Activated T-cell treated with anti-CD3 and anti-CD28 coated beads, Interleukin-2, amount 50 U/mL, for 24 hours (primary cell): Measurements from ENCODE around the gene TRIP10.
"Not testable (repeated sequence)": the region's sequence is repeated elsewhere in the genome, so short reads cannot be mapped to it uniquely, and the experiment has no call there.

ENCODE experiments used
- DNase-seq: peaks from one replicate; pipeline ENCODE4 v3.0.0-alpha.2; 2020
- H3K27ac Mint-ChIP-seq: 2 replicates; pipeline ENCODE4 v1.8.0; 2020; ENCODE audit warnings: mild to moderate bottlenecking, mixed read lengths
- H3K27me3 Mint-ChIP-seq: 2 replicates; pipeline ENCODE4 v1.8.0; 2020; ENCODE audit warnings: mixed read lengths
- H3K36me3 Mint-ChIP-seq: 2 replicates; pipeline ENCODE4 v1.8.0; 2020; ENCODE audit warnings: low read depth, mixed read lengths
- H3K4me1 Mint-ChIP-seq: 2 replicates; pipeline ENCODE4 v1.8.0; 2020; ENCODE audit warnings: low read depth, mixed read lengths
- H3K4me3 Mint-ChIP-seq: 2 replicates; pipeline ENCODE4 v1.8.0; 2020; ENCODE audit warnings: mild to moderate bottlenecking, moderate library complexity, mixed read lengths
- H3K9me3 Mint-ChIP-seq: 2 replicates; pipeline ENCODE4 v1.8.0; 2020; ENCODE audit warnings: mixed read lengths

TRIP10 gene

DNA sequence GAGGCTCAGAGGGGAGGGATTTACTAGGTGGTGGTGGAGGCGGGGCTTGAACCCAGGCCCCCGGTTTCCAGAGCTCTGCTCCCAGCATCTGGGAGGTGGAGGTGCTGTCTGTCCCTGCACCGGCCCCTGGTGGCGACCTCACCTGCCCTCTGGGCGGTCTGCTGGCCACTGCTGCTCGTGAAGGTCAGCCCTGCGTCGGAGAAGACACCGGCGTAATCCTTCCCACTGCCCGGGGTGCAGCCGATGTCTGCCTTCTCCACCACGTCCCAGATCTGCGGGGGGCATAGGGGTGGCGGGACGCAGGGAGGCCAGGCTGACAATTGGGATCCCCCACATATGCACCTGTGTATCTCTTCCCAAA lies 31.8 kb upstream of the TRIP10 start:
- H3K36me3 Mint-ChIP-seq = no peaks in the 10 kb centered on the region
- no peak overlapping the region for H3K4me3 Mint-ChIP-seq
- H3K4me1 Mint-ChIP-seq = peaks cover 9% of the 10 kb centered on the region
- H3K27ac Mint-ChIP-seq = no peak overlapping the region
- H3K9me3 Mint-ChIP-seq = no peaks in the 10 kb centered on the region
- H3K27me3 Mint-ChIP-seq = peaks cover 34% of the 10 kb centered on the region
- DNase-seq = no peak

- no peaks in the 10 kb centered on the region for H3K36me3 Mint-ChIP-seq
- H3K4me3 Mint-ChIP-seq = no peak overlapping the region
Measured at GRCh38 chr19:6708346-6708745, 31.1 kb upstream of the TRIP10 start.

DNA sequence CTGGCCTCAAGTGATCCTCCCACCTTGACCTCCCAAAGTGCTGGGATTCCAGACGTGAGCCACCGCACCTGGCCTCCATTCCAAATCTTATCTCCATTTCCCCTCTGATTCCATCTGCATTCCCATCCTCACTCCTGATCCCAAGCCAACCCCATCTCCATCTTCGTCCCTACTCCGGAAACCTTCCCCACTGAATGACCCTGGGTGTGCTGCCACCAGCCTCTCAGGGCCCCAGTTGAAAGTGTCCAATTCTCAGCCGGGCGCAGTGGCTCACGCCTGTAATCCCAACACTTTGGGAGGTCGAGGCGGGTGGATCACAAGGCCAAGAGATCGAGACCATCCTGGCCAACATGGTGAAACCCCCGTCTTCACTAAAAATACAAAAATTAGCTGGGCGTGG lies 30.6 kb upstream of the TRIP10 start:
- H3K9me3 Mint-ChIP-seq, H3K4me1 Mint-ChIP-seq, DNase-seq, H3K27ac Mint-ChIP-seq, H3K4me3 Mint-ChIP-seq, H3K36me3 Mint-ChIP-seq: not testable (repeated sequence)
- H3K27me3 Mint-ChIP-seq = peaks cover 34% of the 10 kb centered on the region

More at GRCh38 chr19:6708346-6708745, 31.1 kb upstream of the TRIP10 start:
- Mint-ChIP-seq H3K9me3 (no peaks in the 10 kb centered on the region), H3K27ac (no peak overlapping the region), H3K4me1 (peaks cover 9% of the 10 kb centered on the region), H3K27me3 (peaks cover 34% of the 10 kb centered on the region)
- DNase-seq = no peak

- Mint-ChIP-seq H3K27ac (no peak overlapping the region), H3K4me1 (peaks cover 9% of the 10 kb centered on the region), H3K9me3 (no peaks in the 10 kb centered on the region), H3K4me3 (no peak overlapping the region), H3K36me3 (no peaks in the 10 kb centered on the region), H3K27me3 (peaks cover 34% of the 10 kb centered on the region)
- DNase-seq = no peak
Measured at GRCh38 chr19:6709549-6709948, 29.9 kb upstream of the TRIP10 start.

GRCh38 chr19:6710273-6711077 lies 29.0 kb upstream of the TRIP10 start:
- no peaks in the 10 kb centered on the region for H3K36me3 Mint-ChIP-seq
- peaks cover 34% of the 10 kb centered on the region for H3K27me3 Mint-ChIP-seq
- no peak for DNase-seq
- peaks cover 9% of the 10 kb centered on the region for H3K4me1 Mint-ChIP-seq
- no peak overlapping the region for H3K4me3 Mint-ChIP-seq
- no peak overlapping the region for H3K27ac Mint-ChIP-seq
- no peaks in the 10 kb centered on the region for H3K9me3 Mint-ChIP-seq

GRCh38 chr19:6711078-6711361 lies 28.5 kb upstream of the TRIP10 start:
- peaks cover 34% of the 10 kb centered on the region for H3K27me3 Mint-ChIP-seq
- DNase-seq = no peak
- H3K4me3 Mint-ChIP-seq = no peak overlapping the region
- H3K4me1 Mint-ChIP-seq = peaks cover 9% of the 10 kb centered on the region
- H3K27ac Mint-ChIP-seq = no peak overlapping the region
- no peaks in the 10 kb centered on the region for H3K9me3 Mint-ChIP-seq
- no peaks in the 10 kb centered on the region for H3K36me3 Mint-ChIP-seq

DNA sequence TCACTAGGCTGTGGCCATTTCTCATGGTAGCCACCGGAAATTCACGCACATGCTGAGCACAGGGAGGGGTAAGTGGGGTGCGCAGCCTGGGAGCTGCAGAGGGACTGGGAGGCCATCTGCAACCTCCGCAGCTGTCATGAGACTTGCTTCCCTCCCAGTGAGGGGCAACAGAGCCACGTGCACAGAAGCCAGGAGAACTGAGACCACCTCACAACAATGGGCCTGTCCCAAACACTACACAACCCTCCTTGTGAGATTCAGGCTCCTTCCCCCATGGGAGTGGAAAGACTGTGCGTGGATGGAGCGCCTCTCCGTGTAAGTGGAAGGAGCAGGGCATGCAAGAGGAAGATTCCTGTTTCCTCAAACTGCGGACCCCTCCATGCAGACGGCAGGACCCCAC lies 27.9 kb upstream of the TRIP10 start:
- H3K4me3 Mint-ChIP-seq = no peak overlapping the region
- H3K36me3 Mint-ChIP-seq = no peaks in the 10 kb centered on the region
- H3K27me3 Mint-ChIP-seq = peaks cover 34% of the 10 kb centered on the region
- H3K9me3 Mint-ChIP-seq = no peaks in the 10 kb centered on the region
- no peak for DNase-seq
- no peak overlapping the region for H3K27ac Mint-ChIP-seq
- H3K4me1 Mint-ChIP-seq = peaks cover 9% of the 10 kb centered on the region

- no peaks in the 10 kb centered on the region for H3K36me3 Mint-ChIP-seq
- H3K4me3 Mint-ChIP-seq = no peak overlapping the region
- H3K27me3 Mint-ChIP-seq = peaks cover 34% of the 10 kb centered on the region
- H3K4me1 Mint-ChIP-seq = peaks cover 9% of the 10 kb centered on the region
- no peaks in the 10 kb centered on the region for H3K9me3 Mint-ChIP-seq
- no peak overlapping the region for H3K27ac Mint-ChIP-seq
- no peak for DNase-seq
Measured at GRCh38 chr19:6712231-6712630, 27.2 kb upstream of the TRIP10 start.

- Mint-ChIP-seq H3K27me3 (peaks cover 34% of the 10 kb centered on the region), H3K9me3 (no peaks in the 10 kb centered on the region), H3K27ac (no peak overlapping the region), H3K4me3 (no peak overlapping the region), H3K4me1 (peaks cover 14% of the 10 kb centered on the region), H3K36me3 (no peaks in the 10 kb centered on the region)
- no peak for DNase-seq
Measured at GRCh38 chr19:6712692-6713670, 26.5 kb upstream of the TRIP10 start.

GRCh38 chr19:6713773-6714692 lies 25.4 kb upstream of the TRIP10 start:
- H3K27ac Mint-ChIP-seq = no peak overlapping the region

GRCh38 chr19:6714749-6715555 lies 24.5 kb upstream of the TRIP10 start:
- Mint-ChIP-seq H3K27me3 (peaks cover 18% of the 10 kb centered on the region), H3K4me3 (no peak overlapping the region), H3K36me3 (no peaks in the 10 kb centered on the region), H3K27ac (no peak overlapping the region), H3K9me3 (no peaks in the 10 kb centered on the region), H3K4me1 (peaks cover 16% of the 10 kb centered on the region)
- DNase-seq = no peak

More at GRCh38 chr19:6713773-6714692, 25.4 kb upstream of the TRIP10 start:
- Mint-ChIP-seq H3K9me3 (no peaks in the 10 kb centered on the region), H3K27me3 (peaks cover 26% of the 10 kb centered on the region), H3K4me3 (no peak overlapping the region), H3K4me1 (peaks cover 14% of the 10 kb centered on the region), H3K36me3 (no peaks in the 10 kb centered on the region)
- no peak for DNase-seq

DNA sequence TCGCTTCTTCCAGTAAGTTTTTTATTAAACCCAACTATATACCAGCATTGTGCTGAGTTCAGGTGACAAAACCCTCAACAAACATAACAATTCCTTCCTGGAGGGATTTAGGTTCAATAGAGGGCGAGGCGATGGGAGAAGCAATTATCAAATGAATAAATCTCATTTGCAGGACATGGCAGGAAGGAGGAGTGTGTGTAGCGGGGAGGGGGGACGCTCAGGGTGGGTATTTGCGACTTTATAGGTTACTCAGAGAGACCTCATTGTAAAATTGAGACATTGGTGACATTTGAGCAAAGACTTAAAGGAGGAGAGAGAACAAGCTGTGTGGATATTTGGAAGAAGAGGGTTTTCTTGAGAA lies 22.9 kb upstream of the TRIP10 start:
- H3K36me3 Mint-ChIP-seq = no peaks in the 10 kb centered on the region
- peaks cover 2% of the 10 kb centered on the region for H3K27me3 Mint-ChIP-seq
- DNase-seq = no peak
- H3K4me3 Mint-ChIP-seq = no peak overlapping the region
- H3K4me1 Mint-ChIP-seq = peaks cover 14% of the 10 kb centered on the region
- H3K27ac Mint-ChIP-seq = no peak overlapping the region
- H3K9me3 Mint-ChIP-seq = no peaks in the 10 kb centered on the region

DNA sequence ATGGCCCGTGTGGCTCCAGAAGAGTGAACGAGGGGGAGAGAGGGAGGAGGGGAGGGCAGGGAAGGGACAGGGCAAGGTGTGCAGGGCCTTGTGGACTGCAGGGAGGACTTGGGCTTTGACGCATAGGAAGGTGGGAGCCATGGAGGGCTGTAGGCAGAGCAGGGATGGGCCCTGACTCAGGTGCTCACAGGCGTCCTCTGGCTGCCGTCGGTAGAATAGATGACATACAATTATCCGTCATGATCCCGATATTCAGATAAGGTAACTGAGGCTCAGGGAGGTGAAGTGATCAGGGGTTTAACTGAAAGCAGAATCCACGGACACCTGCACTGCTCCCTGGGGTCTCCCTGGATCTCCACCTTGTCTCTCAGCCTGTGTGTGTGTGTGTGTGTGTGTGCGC lies 22.4 kb upstream of the TRIP10 start:
- Mint-ChIP-seq H3K4me1 (peaks cover 16% of the 10 kb centered on the region), H3K4me3 (no peak overlapping the region), H3K27ac (no peak overlapping the region), H3K36me3 (no peaks in the 10 kb centered on the region), H3K9me3 (no peaks in the 10 kb centered on the region), H3K27me3 (no peaks in the 10 kb centered on the region)
- no peak for DNase-seq
